HepG2 (cell line): ENCODE results near the gene PRSS27. TPM values are rescaled to one million over a fixed set of nuclear protein-coding genes. Genes with fewer than 3 reads are reported as not detected.

Experiments
- ATAC-seq: fragments of 200-7000 bp; cut with Tn5 transposase; 3 replicates; pipeline ENCODE4 v1.9.1; 2020; ENCODE audit warnings: mild to moderate bottlenecking, moderate library complexity
- BruUV-seq: library from RNA; stranded (reverse); fragments of 400-500 nt; replicated peaks from 2 replicates; lab custom pipeline; 2021; lab: Mats Ljungman, UMichigan
- CTCF ChIA-PET: fragments of 300-600 bp; formaldehyde crosslinking; extraction: SDS; loops from one replicate; lab custom pipeline; 2021; ENCODE audit warnings: low total read pairs, inconsistent platforms, low intra/inter-chr PET ratio; lab: Yijun Ruan, JAX
- POLR2A ChIA-PET: fragments of 350-600 bp; sonication (Branson Sonifier 250); formaldehyde crosslinking; loops from one replicate; lab custom pipeline; 2020; ENCODE audit warnings: antibody characterized with exemption, inconsistent platforms; lab: Yijun Ruan, JAX
- DNase-seq: peaks from one replicate; pipeline ENCODE4 v3.0.0-alpha.2; 2015; ENCODE audit warnings: low spot score
- FAIRE-seq: peaks from 3 replicates; lab custom pipeline; 2011; peaks lifted over from hg19 to GRCh38; lab: Jason Lieb, UNC
- H2AFZ ChIP-seq: one replicate; pipeline ENCODE4 v1.6.1; 2011; ENCODE audit warnings: low read length, inconsistent platforms
- H3K27ac ChIP-seq: fragments of 300-600 bp; 3 replicates; pipeline ENCODE4 v1.8.0; 2011; ENCODE audit warnings: mixed run types, mild to moderate bottlenecking, mixed read lengths, low read length, inconsistent platforms; ENCODE audit not compliant: insufficient read depth; ENCODE audit errors: extremely low read length
- H3K27me3 ChIP-seq, 2 experiments: fragments of 200-600 bp in 1 of 2; 2 replicates in 1 of 2; 3 replicates in 1 of 2; pipeline versions ENCODE4 v1.6.0 to v1.8.0; 2011; ENCODE audit warnings: low read length in 2 of 2, mild to moderate bottlenecking in 2 of 2, moderate library complexity in 2 of 2, inconsistent platforms in 1 of 2; ENCODE audit not compliant: insufficient read depth in 2 of 2, control insufficient read depth in 1 of 2
- H3K36me3 ChIP-seq, 2 experiments: fragments of 200-600 bp in 1 of 2; replicated peaks in 1 of 2; 2 replicates in 1 of 2; 3 replicates in 1 of 2; pipeline versions ENCODE4 v1.5.1 to v1.8.0; 2011; ENCODE audit warnings: low read length in 2 of 2, inconsistent platforms in 1 of 2; ENCODE audit not compliant: insufficient read depth in 2 of 2, control insufficient read depth in 1 of 2
- H3K4me1 ChIP-seq: 2 replicates; pipeline ENCODE4 v1.5.1; 2012; ENCODE audit warnings: low read length, inconsistent platforms; ENCODE audit not compliant: insufficient read depth
- H3K4me2 ChIP-seq: 2 replicates; pipeline ENCODE4 v1.6.0; 2011; ENCODE audit warnings: low read depth, low read length, inconsistent platforms
- H3K4me3 ChIP-seq, 3 experiments: fragments of 200-600 bp in 1 of 3; sonication (generic), shearing (Covaris generic) in 1 of 3; replicated peaks in 1 of 3; 2 replicates each; pipeline ENCODE4 v1.5.1; 2011 to 2016; ENCODE audit warnings: low read length in 3 of 3, inconsistent platforms in 2 of 3, low read depth in 2 of 3, mild to moderate bottlenecking in 2 of 3, control low read depth in 1 of 3, mixed read lengths in 1 of 3; ENCODE audit not compliant: insufficient read depth in 1 of 3
- H3K79me2 ChIP-seq: one replicate; pipeline ENCODE4 v1.6.1; 2011; ENCODE audit warnings: low read length, inconsistent platforms; ENCODE audit not compliant: insufficient read depth
- H3K9ac ChIP-seq: 2 replicates; pipeline ENCODE4 v1.6.0; 2011; ENCODE audit warnings: mild to moderate bottlenecking, low read depth, low read length, inconsistent platforms; ENCODE audit not compliant: insufficient read depth
- H3K9me3 ChIP-seq: 2 replicates; pipeline ENCODE4 v1.5.1; 2012; ENCODE audit warnings: mild to moderate bottlenecking, low read length
- H4K20me1 ChIP-seq: 2 replicates; pipeline ENCODE4 v1.6.0; 2011; ENCODE audit warnings: inconsistent platforms, mild to moderate bottlenecking, low read length, moderate library complexity; ENCODE audit not compliant: insufficient read depth
- AGO2 ChIP-seq: fragments of 200-400 bp; formaldehyde crosslinking; optimal IDR thresholded peaks from 2 replicates; pipeline ENCODE3; 2017; ENCODE audit warnings: mild to moderate bottlenecking, low read depth, low read length, moderate library complexity
- CHD2 ChIP-seq: IDR thresholded peaks from 2 replicates; pipeline ENCODE4 v1.6.1; 2011; ENCODE audit warnings: low read depth, low read length, improper control_type of control experiment
- CREM ChIP-seq, 2 experiments: sonication (generic) in 1 of 2; formaldehyde crosslinking in 1 of 2; IDR thresholded peaks; 2 replicates each; pipeline versions ENCODE4 v1.4.0 to v1.6.1; 2016 to 2020; ENCODE audit warnings: antibody characterized with exemption in 1 of 2, mild to moderate bottlenecking in 1 of 2, missing genetic modification reagents in 1 of 2
- FOXP1 ChIP-seq, 2 experiments: fragments of 450-650 bp in 1 of 2; IDR thresholded peaks; 2 replicates each; pipeline ENCODE4 v1.6.1; 2017 to 2018; ENCODE audit warnings: antibody characterized with exemption in 1 of 2
- KAT8 ChIP-seq: IDR thresholded peaks from 2 replicates; pipeline ENCODE4 v1.6.1; 2016; ENCODE audit warnings: missing genetic modification reagents, missing compliant biosample characterization
- MTF2 ChIP-seq: sonication (generic); formaldehyde crosslinking; IDR thresholded peaks from 2 replicates; pipeline ENCODE4 v1.5.0; 2020; ENCODE audit warnings: missing genetic modification reagents, borderline replicate concordance
- NR3C1 ChIP-seq: sonication (generic); formaldehyde crosslinking; IDR thresholded peaks from 2 replicates; pipeline ENCODE4 v1.4.0; 2020; ENCODE audit warnings: missing genetic modification reagents
- RBFOX2 ChIP-seq: fragments of 200-400 bp; formaldehyde crosslinking; IDR thresholded peaks from 2 replicates; pipeline ENCODE4 v1.6.1; 2017; ENCODE audit warnings: low read depth, mild to moderate bottlenecking, low read length
- SAFB2 ChIP-seq: sonication (generic); formaldehyde crosslinking; IDR thresholded peaks from 2 replicates; pipeline ENCODE4 v1.5.1; 2020; ENCODE audit warnings: missing genetic modification reagents, low read depth, mild to moderate bottlenecking, borderline replicate concordance
- ZNF879 ChIP-seq: sonication (generic); formaldehyde crosslinking; IDR thresholded peaks from 2 replicates; pipeline ENCODE4 v1.8.1; 2023; ENCODE audit warnings: missing genetic modification reagents
- WGBS: methylation state at CpG from one replicate; pipeline ENCODE4 v1.1.6; 2017; ENCODE audit warnings: low lambda C conversion rate; 5-methylcytosine and 5-hydroxymethylcytosine counted together
- in situ Hi-C: cut with HindIII; loops from 2 replicates; pipeline ENCODE4 v1.10.0; 2017; ENCODE audit warnings: low pct_unique_long_range_greater_than_20kb; ENCODE audit not compliant: extremely low pct_ligation_motif_present
- intact Hi-C: fragments of 100-400 bp; cut with micrococcal nuclease; formaldehyde crosslinking; loops from one replicate; pipeline ENCODE4 v1.10.0; 2022; ENCODE audit not compliant: unreplicated experiment
- polyA plus RNA-seq, 8 experiments: library from polyadenylated mRNA; depleted of rRNA in 3 of 8; stranded (reverse) in 7 of 8; unstranded in 1 of 8; fragments of >200 nt; fragmentation: Illumina TruSeq in 4 of 8; extraction: Trizol in 4 of 8; gene quantifications; 2 replicates each; pipeline versions ENCODE4 v1.2.1 to v1.2.3, GENCODE V29; 2011 to 2016; ENCODE audit warnings: low read depth in 4 of 8, missing spikeins in 1 of 8, mixed read lengths in 1 of 8; ENCODE audit not compliant: insufficient read depth in 1 of 8
- total RNA-seq, 5 experiments: library from RNA; depleted of rRNA; stranded (reverse); fragments of >200 nt; fragmentation: Illumina TruSeq; extraction: Trizol; gene quantifications; 2 replicates each; pipeline ENCODE4 v1.2.3, GENCODE V29; 2016; ENCODE audit warnings: low read depth in 1 of 5

The PRSS27 gene
- total and polyA plus RNA-seq, 2 of the 13 experiments (the other 11 are each of a cell fraction or from before 2014, with no cell fraction given): 0.20 to 0.73 TPM

GRCh38 chr16:2692948-2693651 lies 26.9 kb downstream of the PRSS27 start:
- Histone ChIP-seq H3K79me2 (peaks cover 2% of the 10 kb centered on the region), H3K4me1 (no peaks in the 10 kb centered on the region), H3K36me3 (peaks cover 6 to 23% of the 10 kb centered on the region in 2 experiments; a peak in 3 of 5 replicates)
- TF ChIP-seq KAT8 (CRISPR knock-in tag) (no peak), RBFOX2 (0 out of 2 replicates have a peak, but pooled peaks have one; percentile 20), MTF2 (CRISPR knock-in tag) (no peak), CHD2 (no peak), AGO2 (peak; percentile 53), CREM (IDR thresholded peaks at IDR 0.05) (no peak), CREM (CRISPR knock-in tag; IDR thresholded peaks at IDR 0.05) (no peak), NR3C1 (CRISPR knock-in tag) (no peak), FOXP1 (IDR thresholded peaks at IDR 0.05) (no peak), FOXP1 (CRISPR knock-in tag; IDR thresholded peaks at IDR 0.05) (no peak), SAFB2 (CRISPR knock-in tag) (no peak), ZNF879 (CRISPR knock-in tag) (no peak)
- TF ChIP-seq, all 625 proteins: peak for 2
- WGBS: 97% methylated on average over 10 of the region's 24 CpGs
- Histone ChIP-seq H3K27me3 (no peaks in the 10 kb centered on the region), H3K9ac (no peak overlapping the region), H3K27ac (no peak overlapping the region), H3K4me2 (no peak overlapping the region), H2AFZ (no peak overlapping the region), H4K20me1 (no peaks in the 10 kb centered on the region; the same call in 1 of the 2 replicates), H3K4me3 (no peak overlapping the region), H3K9me3 (no peaks in the 10 kb centered on the region)
- ATAC-seq (no peak), DNase-seq (no peak), FAIRE-seq (no peak)
- in situ Hi-C loops (no loop called here), intact Hi-C loops (no loop called here)
- ChIA-PET POLR2A (no interaction called here), CTCF (no interaction called here)
- BruUV-seq: no TSS peak
